HG03442 (cell line): ENCODE results near the gene PRADC1.
"Not testable (repeated sequence)": the region's sequence is repeated elsewhere in the genome, so short reads cannot be mapped to it uniquely, and the experiment has no call there.

Experiments used
- ATAC-seq: cut with Tn5 transposase; IDR thresholded peaks from one replicate; pipeline ENCODE4 v1.9.1; 2021; ENCODE audit warnings: mild to moderate bottlenecking, moderate library complexity; ENCODE audit not compliant: unreplicated experiment

Gene PRADC1

GRCh38 chr2:73205611-73206010, 27.4 kb downstream of the PRADC1 start:
- ATAC-seq, result no peak

GRCh38 chr2:73203055-73203681, 29.9 kb downstream of the PRADC1 start:
- no peak for ATAC-seq

GRCh38 chr2:73202156-73203054, 30.6 kb downstream of the PRADC1 start, which contains the start of gene NOTO:
NOTO (plus strand) TSS chr2:73202574; CDS start chr2:73202667, 93 bp downstream.
- ATAC-seq, result no peak

GRCh38 chr2:73200281-73200680, 32.8 kb downstream of the PRADC1 start:
- not testable (repeated sequence) for ATAC-seq

- ATAC-seq, result no peak
These were observed 35.5 kb downstream of the PRADC1 start for GRCh38 chr2:73197579-73197978.

- ATAC-seq, result no peak
These were observed 45.5 kb downstream of the PRADC1 start for GRCh38 chr2:73187549-73187948.

- ATAC-seq, result no peak
These were observed 47.1 kb downstream of the PRADC1 start for GRCh38 chr2:73185965-73186364.
